DOHH2 (cell line): ENCODE data around the gene INHBC.

Experiments
- H3F3A ChIP-seq: fragments of 200-600 bp; sonication (generic), shearing (Covaris generic); 2 replicates; pipeline ENCODE4 v1.6.0; 2016; ENCODE audit warnings: antibody characterized with exemption, mild to moderate bottlenecking; ENCODE audit not compliant: control insufficient read depth, insufficient read depth
- H3K27ac ChIP-seq: fragments of 200-600 bp; sonication (generic); 2 replicates; pipeline ENCODE4 v1.5.1; 2014; ENCODE audit warnings: low read depth, mild to moderate bottlenecking, low read length, moderate library complexity
- H3K27me3 ChIP-seq: fragments of 200-600 bp; sonication (generic); 2 replicates; pipeline ENCODE4 v1.6.1; 2014; ENCODE audit warnings: mild to moderate bottlenecking, low read length, mixed read lengths; ENCODE audit not compliant: control insufficient read depth
- H3K36me3 ChIP-seq: fragments of 200-600 bp; sonication (generic); 2 replicates; pipeline ENCODE4 v1.6.1; 2014; ENCODE audit warnings: mild to moderate bottlenecking, low read length, moderate library complexity, mixed read lengths; ENCODE audit not compliant: control insufficient read depth
- H3K4me1 ChIP-seq: fragments of 200-600 bp; sonication (generic); 2 replicates; pipeline ENCODE4 v1.6.1; 2014; ENCODE audit warnings: mild to moderate bottlenecking, low read length, mixed read lengths; ENCODE audit not compliant: control insufficient read depth
- H3K4me2 ChIP-seq: fragments of 200-600 bp; sonication (generic); 2 replicates; pipeline ENCODE4 v1.6.0; 2014; ENCODE audit warnings: mild to moderate bottlenecking, low read length, moderate library complexity
- H3K4me3 ChIP-seq: fragments of 200-600 bp; sonication (generic); 2 replicates; pipeline ENCODE4 v1.5.1; 2014; ENCODE audit warnings: mild to moderate bottlenecking, low read length, mixed read lengths
- H3K79me2 ChIP-seq: fragments of 200-600 bp; sonication (generic); 2 replicates; pipeline ENCODE4 v1.6.1; 2014; ENCODE audit warnings: mild to moderate bottlenecking, low read length, mixed read lengths; ENCODE audit not compliant: control insufficient read depth
- H3K9me2 ChIP-seq: fragments of 200-600 bp; sonication (generic); replicated peaks from 2 replicates; pipeline ENCODE4 v1.6.1; 2014; ENCODE audit warnings: mild to moderate bottlenecking, low read length, mixed read lengths; ENCODE audit not compliant: control insufficient read depth
- H3K9me3 ChIP-seq: fragments of 200-600 bp; sonication (generic); 2 replicates; pipeline ENCODE4 v1.6.1; 2014; ENCODE audit warnings: antibody characterized with exemption, low read length, mixed read lengths; ENCODE audit not compliant: control insufficient read depth, insufficient read depth
- H4K20me1 ChIP-seq: fragments of 200-600 bp; sonication (generic); 2 replicates; pipeline ENCODE4 v1.6.0; 2014; ENCODE audit warnings: low read depth, mild to moderate bottlenecking, antibody characterized with exemption, low read length, moderate library complexity; ENCODE audit not compliant: control insufficient read depth, insufficient read depth
- EZH2phosphoT487 ChIP-seq: fragments of 200-600 bp; sonication (generic); IDR thresholded peaks from 2 replicates; pipeline ENCODE4 v1.6.1; 2017; ENCODE audit warnings: borderline replicate concordance, mild to moderate bottlenecking, antibody characterized with exemption, low read length, moderate library complexity, mixed read lengths
- TF ChIP-seq, protein P1 (sequence below): fragments of 200-600 bp; sonication (generic); IDR thresholded peaks from one replicate; pipeline ENCODE4 v1.5.1; 2014; ENCODE audit warnings: antibody characterized with exemption, mild to moderate bottlenecking, low read depth, low read length; ENCODE audit not compliant: poor library complexity, severe bottlenecking

The INHBC gene

DNA sequence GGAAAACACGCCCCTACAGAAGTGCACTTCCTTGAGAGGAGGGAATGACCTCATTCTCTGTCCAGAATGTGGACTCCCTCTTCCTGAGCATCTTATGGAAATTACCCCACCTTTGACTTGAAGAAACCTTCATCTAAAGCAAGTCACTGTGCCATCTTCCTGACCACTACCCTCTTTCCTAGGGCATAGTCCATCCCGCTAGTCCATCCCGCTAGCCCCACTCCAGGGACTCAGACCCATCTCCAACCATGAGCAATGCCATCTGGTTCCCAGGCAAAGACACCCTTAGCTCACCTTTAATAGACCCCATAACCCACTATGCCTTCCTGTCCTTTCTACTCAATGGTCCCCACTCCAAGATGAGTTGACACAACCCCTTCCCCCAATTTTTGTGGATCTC lies 15.5 kb downstream of the INHBC start:
- no peaks in the 10 kb centered on the region for H4K20me1 ChIP-seq
- H3K4me1 ChIP-seq: peaks cover 16% of the 10 kb centered on the region
- no peaks in the 10 kb centered on the region for H3K9me2 ChIP-seq
- no peak overlapping the region for H3K4me2 ChIP-seq
- H3F3A ChIP-seq: peaks cover 4% of the 10 kb centered on the region; the same call in 1 of the 2 replicates
- no peaks in the 10 kb centered on the region for H3K27me3 ChIP-seq
- no peaks in the 10 kb centered on the region for H3K9me3 ChIP-seq
- H3K4me3 ChIP-seq: no peak overlapping the region
- TF ChIP-seq EZH2phosphoT487: no peak
- TF ChIP-seq, protein P1, sequence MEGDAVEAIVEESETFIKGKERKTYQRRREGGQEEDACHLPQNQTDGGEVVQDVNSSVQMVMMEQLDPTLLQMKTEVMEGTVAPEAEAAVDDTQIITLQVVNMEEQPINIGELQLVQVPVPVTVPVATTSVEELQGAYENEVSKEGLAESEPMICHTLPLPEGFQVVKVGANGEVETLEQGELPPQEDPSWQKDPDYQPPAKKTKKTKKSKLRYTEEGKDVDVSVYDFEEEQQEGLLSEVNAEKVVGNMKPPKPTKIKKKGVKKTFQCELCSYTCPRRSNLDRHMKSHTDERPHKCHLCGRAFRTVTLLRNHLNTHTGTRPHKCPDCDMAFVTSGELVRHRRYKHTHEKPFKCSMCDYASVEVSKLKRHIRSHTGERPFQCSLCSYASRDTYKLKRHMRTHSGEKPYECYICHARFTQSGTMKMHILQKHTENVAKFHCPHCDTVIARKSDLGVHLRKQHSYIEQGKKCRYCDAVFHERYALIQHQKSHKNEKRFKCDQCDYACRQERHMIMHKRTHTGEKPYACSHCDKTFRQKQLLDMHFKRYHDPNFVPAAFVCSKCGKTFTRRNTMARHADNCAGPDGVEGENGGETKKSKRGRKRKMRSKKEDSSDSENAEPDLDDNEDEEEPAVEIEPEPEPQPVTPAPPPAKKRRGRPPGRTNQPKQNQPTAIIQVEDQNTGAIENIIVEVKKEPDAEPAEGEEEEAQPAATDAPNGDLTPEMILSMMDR: no peak
- no peaks in the 10 kb centered on the region for H3K79me2 ChIP-seq
- no peak overlapping the region for H3K27ac ChIP-seq
- no peaks in the 10 kb centered on the region for H3K36me3 ChIP-seq

DNA sequence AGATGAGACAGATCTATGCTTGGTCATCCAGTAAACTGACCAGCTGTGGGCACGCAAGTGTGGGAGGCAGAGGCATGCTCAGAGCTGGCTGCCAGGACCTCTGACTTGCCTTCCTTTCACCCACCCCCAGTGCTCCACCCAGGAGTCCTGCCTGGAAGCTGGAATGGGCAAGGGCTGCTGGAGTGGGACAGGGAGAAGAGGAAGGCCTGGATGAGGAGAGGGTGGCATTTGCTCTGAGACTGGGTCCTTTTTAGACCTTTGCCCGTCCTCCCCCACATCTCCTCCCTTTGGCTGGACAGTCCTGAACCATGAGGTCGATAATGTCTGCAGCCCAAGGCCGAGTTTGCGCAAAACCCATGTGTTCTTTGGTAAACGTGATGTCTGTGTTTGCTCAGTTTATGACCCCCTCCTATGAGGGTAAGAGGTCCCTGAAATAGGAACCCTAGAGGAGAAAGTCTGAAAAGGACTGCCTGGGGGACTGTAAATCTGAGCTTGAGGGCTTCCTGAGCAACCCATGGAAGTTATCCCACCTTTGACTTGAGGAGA lies 16.7 kb downstream of the INHBC start:
- no peaks in the 10 kb centered on the region for H3F3A ChIP-seq
- H3K4me2 ChIP-seq: no peak overlapping the region
- H3K79me2 ChIP-seq: no peaks in the 10 kb centered on the region
- H3K9me3 ChIP-seq: no peaks in the 10 kb centered on the region
- H3K4me1 ChIP-seq: peaks cover 28% of the 10 kb centered on the region
- TF ChIP-seq, protein P1: no peak
- no peak for TF ChIP-seq EZH2phosphoT487
- H3K27me3 ChIP-seq: no peaks in the 10 kb centered on the region
- H3K27ac ChIP-seq: no peak overlapping the region
- H3K9me2 ChIP-seq: no peaks in the 10 kb centered on the region
- no peak overlapping the region for H3K4me3 ChIP-seq
- H4K20me1 ChIP-seq: no peaks in the 10 kb centered on the region
- no peaks in the 10 kb centered on the region for H3K36me3 ChIP-seq

DNA sequence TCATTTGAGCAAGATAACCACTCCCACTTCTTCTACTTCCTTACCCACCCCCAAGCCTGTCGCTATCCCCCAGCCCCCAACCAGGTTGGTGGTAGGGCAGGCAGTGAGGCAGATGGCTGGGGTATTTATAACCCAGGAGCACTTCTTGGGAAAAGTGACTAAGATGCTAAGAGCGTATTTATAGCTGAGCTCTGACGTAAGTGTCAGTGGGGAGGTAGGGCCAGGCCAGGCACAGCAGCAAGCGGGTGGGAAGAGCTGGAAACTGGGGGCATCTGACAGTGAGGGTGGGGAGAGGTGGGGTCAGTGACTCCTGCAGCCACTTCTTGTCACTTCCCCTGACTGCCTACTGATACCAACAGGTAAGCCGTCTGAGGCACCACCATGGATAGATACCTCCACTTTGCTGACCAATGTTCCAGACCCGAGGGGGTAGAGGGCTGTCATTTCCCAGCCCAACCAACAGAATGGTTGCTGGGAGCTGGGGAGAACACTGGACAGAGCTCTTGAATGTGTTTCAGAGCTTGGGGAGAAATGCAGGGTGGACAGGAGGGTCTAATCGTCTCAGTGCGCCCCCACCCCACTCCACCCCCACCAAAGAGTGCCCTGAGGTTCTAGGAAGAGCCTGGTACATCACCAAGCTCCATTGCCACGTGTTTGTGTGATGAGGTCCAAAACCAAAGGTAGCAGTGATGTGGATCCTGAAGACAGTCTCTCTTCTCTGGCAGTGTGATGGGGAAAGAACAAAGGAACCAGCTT lies 17.8 kb downstream of the INHBC start:
- H3K4me1 ChIP-seq: peaks cover 28% of the 10 kb centered on the region
- H4K20me1 ChIP-seq: no peaks in the 10 kb centered on the region
- H3K4me3 ChIP-seq: no peak overlapping the region
- H3F3A ChIP-seq: no peaks in the 10 kb centered on the region
- H3K9me2 ChIP-seq: no peaks in the 10 kb centered on the region
- TF ChIP-seq, protein P1: no peak
- TF ChIP-seq EZH2phosphoT487: no peak
- no peaks in the 10 kb centered on the region for H3K36me3 ChIP-seq
- H3K4me2 ChIP-seq: no peak overlapping the region
- no peaks in the 10 kb centered on the region for H3K9me3 ChIP-seq
- no peaks in the 10 kb centered on the region for H3K27me3 ChIP-seq
- H3K27ac ChIP-seq: no peak overlapping the region
- H3K79me2 ChIP-seq: no peaks in the 10 kb centered on the region
